Psoas muscle (tissue), 8 donors: ENCODE measurements around the gene ZBTB16. TPM values are rescaled to one million over a fixed set of nuclear protein-coding genes. Genes with fewer than 3 reads are reported as not detected.
A peak's percentile ranks its signal among the peaks of the same experiment; 100 is the strongest.

Experiments used
- ATAC-seq, 4 donors: fragments of 200-7000 bp; cut with Tn5 transposase; one replicate each; pipeline ENCODE4 v1.9.1; 2020; ENCODE audit warnings: moderate library complexity in 3 of 4, mild to moderate bottlenecking in 2 of 4
- DNase-seq, 2 donors: peaks; one replicate each; pipeline ENCODE4 v3.0.0-alpha.2; 2020
- H3K27ac ChIP-seq: fragments of 200-600 bp; one replicate; pipeline ENCODE4 v1.8.0; 2022
- H3K27me3 ChIP-seq, 3 donors: fragments of 200-600 bp in 1 of 3; one replicate each; pipeline versions ENCODE4 v1.6.1 to v1.8.0; 2013 to 2022; ENCODE audit warnings: low read length in 2 of 3, mild to moderate bottlenecking in 2 of 3, moderate library complexity in 1 of 3; ENCODE audit not compliant: insufficient read depth in 3 of 3
- H3K36me3 ChIP-seq, 2 donors: fragments of 200-600 bp in 1 of 2; one replicate each; pipeline versions ENCODE4 v1.6.1 to v1.8.0; 2013 to 2022; ENCODE audit warnings: low read depth in 1 of 2, mild to moderate bottlenecking in 1 of 2, moderate library complexity in 1 of 2; ENCODE audit not compliant: insufficient read depth in 1 of 2
- H3K4me1 ChIP-seq: fragments of 200-600 bp; one replicate; pipeline ENCODE4 v1.8.0; 2022
- H3K4me3 ChIP-seq: fragments of 200-600 bp; one replicate; pipeline ENCODE4 v1.8.0; 2022; ENCODE audit warnings: mild to moderate bottlenecking
- H3K9me3 ChIP-seq: fragments of 200-600 bp; one replicate; pipeline ENCODE4 v1.8.0; 2022
- WGBS, 3 donors: extraction: QIAGEN DNeasy Blood & Tissue Kit; methylation state at CpG; one replicate each; pipeline versions ENCODE4 v1.1.6 to v1.1.7; 2013; 5-methylcytosine and 5-hydroxymethylcytosine counted together
- intact Hi-C, 2 donors: fragments of 100-400 bp; cut with DNase I; formaldehyde crosslinking; loops; one replicate each; pipeline versions ENCODE4 v1.11.0 to v1.14.2; 2022
- polyA plus RNA-seq, 3 donors: library from polyadenylated mRNA; stranded (reverse); fragments of 200-250 nt; gene quantifications; one replicate each; pipeline ENCODE4 v1.2.3, GENCODE V29; 2013
- total RNA-seq, 4 donors: library from RNA; stranded (reverse); fragmentation: NEBNext Ultra II Directional in 2 of 4; extraction: Animal tissue kit (Norgen Biotek cat#: 25700) in 2 of 4; gene quantifications; one replicate each; pipeline versions ENCODE4 v1.2.1 to v1.2.4, GENCODE V29; 2021 to 2023
- TF ChIP-seq, protein P1 (sequence below): fragments of 200-600 bp; IDR thresholded peaks from one replicate; pipeline ENCODE4 v1.8.0; 2022; ENCODE audit warnings: antibody characterized with exemption
- donor health status: healthy with polysubstance abuse.
- donor health status: DM: no; HTN: no; CAD: no; lungs with moderate emphysema.
- donor health status: Bipolar disorder and iron deficiency.
- donor health status: healthy.
- donor health status: DM: yes; HTN: yes; CAD: no.
- donor health status: DM: no; HTN: no; CAD: no.
- donor health status: DM: no; HTN: no; CAD: no.
- donor health status: DM: yes; HTN: yes; CAD: no.

Gene ZBTB16
- total and polyA plus RNA-seq, 7 donors: 11.7 to 299 (median 89.8) TPM

DNA sequence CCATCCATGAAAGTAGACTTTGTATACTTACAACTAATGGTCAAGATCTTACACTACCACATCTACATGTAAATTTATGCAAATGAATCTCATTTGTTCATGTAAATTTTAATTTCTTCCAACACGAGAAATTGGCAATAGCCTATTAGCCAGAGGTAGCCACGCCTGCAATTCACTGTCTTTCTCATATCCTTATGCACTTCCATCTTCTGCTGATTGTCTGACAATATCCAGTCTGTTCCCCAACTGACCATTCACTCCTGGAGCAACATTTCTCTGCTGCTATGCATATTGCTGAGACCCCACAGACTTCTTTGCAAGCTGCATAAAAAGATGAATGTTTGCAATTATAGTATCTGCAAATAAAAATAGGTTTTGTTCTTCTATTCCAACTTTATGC lies 239.2 kb downstream of the ZBTB16 start:
- peaks cover 5% of the 10 kb centered on the region for H3K9me3 ChIP-seq
- H3K36me3 ChIP-seq: peaks cover 2 to 40% of the 10 kb centered on the region in 2 donors
- ATAC-seq (no peak), DNase-seq (no peak)
- intact Hi-C loops: no loop called here
- H3K4me1 ChIP-seq: peaks cover 8% of the 10 kb centered on the region
- TF ChIP-seq, protein P1, sequence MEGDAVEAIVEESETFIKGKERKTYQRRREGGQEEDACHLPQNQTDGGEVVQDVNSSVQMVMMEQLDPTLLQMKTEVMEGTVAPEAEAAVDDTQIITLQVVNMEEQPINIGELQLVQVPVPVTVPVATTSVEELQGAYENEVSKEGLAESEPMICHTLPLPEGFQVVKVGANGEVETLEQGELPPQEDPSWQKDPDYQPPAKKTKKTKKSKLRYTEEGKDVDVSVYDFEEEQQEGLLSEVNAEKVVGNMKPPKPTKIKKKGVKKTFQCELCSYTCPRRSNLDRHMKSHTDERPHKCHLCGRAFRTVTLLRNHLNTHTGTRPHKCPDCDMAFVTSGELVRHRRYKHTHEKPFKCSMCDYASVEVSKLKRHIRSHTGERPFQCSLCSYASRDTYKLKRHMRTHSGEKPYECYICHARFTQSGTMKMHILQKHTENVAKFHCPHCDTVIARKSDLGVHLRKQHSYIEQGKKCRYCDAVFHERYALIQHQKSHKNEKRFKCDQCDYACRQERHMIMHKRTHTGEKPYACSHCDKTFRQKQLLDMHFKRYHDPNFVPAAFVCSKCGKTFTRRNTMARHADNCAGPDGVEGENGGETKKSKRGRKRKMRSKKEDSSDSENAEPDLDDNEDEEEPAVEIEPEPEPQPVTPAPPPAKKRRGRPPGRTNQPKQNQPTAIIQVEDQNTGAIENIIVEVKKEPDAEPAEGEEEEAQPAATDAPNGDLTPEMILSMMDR: no peak
- H3K4me3 ChIP-seq: peak overlapping the region; percentile 72
- H3K27ac ChIP-seq: no peak overlapping the region
- 66 to 84% (median 67%) methylated on average over 2 of the region's 2 CpGs for WGBS, 3 donors
- H3K27me3 ChIP-seq: no peaks in the 10 kb centered on the region

Other genes with a start within 250 kb of the ZBTB16 start
- gene USP28, start 184.1 kb upstream of the ZBTB16 start, total RNA-seq: 100 to 1,000 TPM in 3 of 4 donors, 10 to 100 TPM in 1; 89.1 to 120 (median 114) TPM
- gene USP28, start 184.1 kb upstream of the ZBTB16 start, polyA plus RNA-seq: 100 to 1,000 TPM in 1 of 3 donors, 10 to 100 TPM in 2; 35.4 to 224 (median 46.2) TPM
- gene HTR3B, start 154.9 kb upstream of the ZBTB16 start, total RNA-seq: not detected
- under 1 TPM in 1 of 3 donors, not detected in 2; 0.01 TPM for gene HTR3B, start 154.9 kb upstream of the ZBTB16 start, polyA plus RNA-seq
- not detected for gene HTR3A, start 84.6 kb upstream of the ZBTB16 start, total RNA-seq
- gene HTR3A, start 84.6 kb upstream of the ZBTB16 start, polyA plus RNA-seq: 1 to 10 TPM in 1 of 3 donors, under 1 TPM in 1, not detected in 1; 0.03 to 1.4 TPM
- gene NNMT, start 236.7 kb downstream of the ZBTB16 start, total RNA-seq: 1,000 to 10,000 TPM in 1 of 4 donors, 100 to 1,000 TPM in 3; 165 to 2,602 (median 604) TPM
- gene NNMT, start 236.7 kb downstream of the ZBTB16 start, polyA plus RNA-seq: 1,000 to 10,000 TPM in 2 of 3 donors, 100 to 1,000 TPM in 1; 649 to 3,089 (median 1,851) TPM